ENCODE results near the gene RPS16. TPM values are rescaled to one million over a fixed set of nuclear protein-coding genes. Genes with fewer than 3 reads are reported as not detected.
"Not testable (repeated sequence)": the region's sequence is repeated elsewhere in the genome, so short reads cannot be mapped to it uniquely, and the experiment has no call there.

Gene RPS16
- total RNA-seq = 1,378 TPM

- peak; percentile 98 for DNase-seq (ENCODE audit: low spot score)
These were observed at the start of gene RPS16 for GRCh38 chr19:39435499-39436349. TSS of gene RPS16 (minus strand) at chr19:39435949. CDS start at chr19:39435895, 54 bp downstream.

DNA sequence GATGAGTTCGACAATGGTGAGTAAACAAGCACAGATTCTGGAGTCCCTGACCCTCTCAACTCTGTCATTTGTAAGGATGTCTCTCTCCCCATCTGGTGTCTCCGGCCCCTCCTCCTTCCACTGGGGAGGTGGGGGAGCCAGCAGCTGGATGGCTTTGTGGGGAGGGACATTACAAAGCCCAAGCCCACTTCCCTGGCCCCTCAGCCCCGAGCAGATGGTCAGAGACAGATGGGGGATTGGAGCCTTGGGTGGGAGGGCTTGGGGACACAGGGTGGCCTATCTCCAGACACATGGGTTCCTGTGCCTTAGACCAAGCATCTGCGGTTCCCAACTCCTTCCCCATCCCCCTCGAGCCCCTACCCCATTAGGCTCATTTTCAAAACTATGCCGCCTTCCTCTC, 47.4 kb upstream of the RPS16 start:
- no peak for DNase-seq (ENCODE audit: low spot score)

GRCh38 chr19:39481676-39482075, 45.9 kb upstream of the RPS16 start:
- DNase-seq (ENCODE audit: low spot score) = no peak

DNA sequence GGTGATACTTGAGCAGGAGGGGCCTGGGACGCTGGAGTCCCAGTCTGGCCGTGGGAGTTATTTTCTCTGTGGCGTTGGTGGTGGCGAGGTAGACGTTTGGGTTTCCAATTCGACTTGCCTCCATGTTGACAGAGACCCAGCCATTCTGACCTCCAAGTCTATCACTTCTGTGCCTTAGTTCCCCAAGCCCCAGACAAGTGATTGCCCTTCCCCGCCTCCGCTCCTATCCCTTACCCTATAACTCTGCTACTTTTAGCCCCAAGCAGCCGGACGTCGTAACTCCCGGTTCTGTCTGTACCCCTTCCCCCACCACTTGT, 45.4 kb upstream of the RPS16 start:
- DNase-seq (ENCODE audit: low spot score) = no peak

- peak; percentile 97 for DNase-seq (ENCODE audit: low spot score)
These were observed 44.8 kb upstream of the RPS16 start, which contains the start of gene TIMM50 for GRCh38 chr19:39480337-39481228. TSS of gene TIMM50 (plus strand) at chr19:39480838. CDS start at chr19:39480854, 16 bp downstream.

DNA sequence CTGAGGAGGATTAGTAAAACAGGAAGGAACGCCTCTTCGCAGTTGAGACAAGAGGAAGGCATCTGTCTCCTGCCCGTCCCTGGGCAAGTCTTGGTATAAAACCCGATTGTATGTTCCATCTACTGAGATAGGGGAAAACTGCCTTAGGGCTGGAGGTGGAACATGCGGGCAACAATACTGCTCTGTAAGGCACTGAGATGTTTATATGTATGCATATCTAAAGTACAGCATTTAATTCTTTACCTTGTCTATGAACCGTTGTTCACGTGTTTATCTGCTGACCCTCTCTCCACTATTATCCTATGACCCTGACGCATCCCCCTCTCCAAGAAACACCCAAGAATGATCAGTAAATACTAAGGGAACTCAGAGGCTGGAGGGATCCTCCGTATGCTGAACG, 44.2 kb upstream of the RPS16 start:
- DNase-seq (ENCODE audit: low spot score) = no peak

- not testable (repeated sequence) for DNase-seq (ENCODE audit: low spot score)
These were observed 43.6 kb upstream of the RPS16 start for GRCh38 chr19:39479319-39479801.

GRCh38 chr19:39475748-39476147, 40.0 kb upstream of the RPS16 start:
- DNase-seq (ENCODE audit: low spot score) = no peak

- DNase-seq (ENCODE audit: low spot score) = peak; percentile 20
These were observed 38.4 kb upstream of the RPS16 start for GRCh38 chr19:39474139-39474620.

DNA sequence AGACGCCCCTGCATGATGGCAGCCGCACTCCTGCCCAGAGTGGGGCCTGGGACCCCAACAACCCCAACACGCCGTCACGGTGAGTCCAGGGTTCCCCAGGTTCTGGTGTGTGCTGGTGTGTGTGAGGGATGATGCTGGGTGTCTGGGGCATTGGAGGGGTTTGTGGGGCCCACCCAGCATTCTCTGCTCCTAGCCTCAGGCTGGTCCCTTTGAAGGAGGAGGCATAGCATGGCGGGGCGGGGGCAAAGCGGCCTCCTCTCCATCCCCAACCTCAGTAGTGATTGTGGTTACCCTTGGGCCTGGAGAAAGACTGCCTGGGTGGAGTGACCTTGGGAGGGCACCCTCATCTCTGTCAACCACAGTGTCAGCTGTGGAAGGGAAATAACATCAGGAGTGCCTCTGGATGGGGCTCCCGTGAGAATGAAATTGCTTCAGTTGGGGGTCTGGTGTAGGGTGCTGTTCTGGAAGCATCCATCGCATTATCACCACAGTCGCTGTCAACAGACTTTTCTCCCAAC, 37.8 kb upstream of the RPS16 start:
- DNase-seq (ENCODE audit: low spot score) = no peak

GRCh38 chr19:39472746-39473442, 37.1 kb upstream of the RPS16 start:
- DNase-seq (ENCODE audit: low spot score) = no peak

DNA sequence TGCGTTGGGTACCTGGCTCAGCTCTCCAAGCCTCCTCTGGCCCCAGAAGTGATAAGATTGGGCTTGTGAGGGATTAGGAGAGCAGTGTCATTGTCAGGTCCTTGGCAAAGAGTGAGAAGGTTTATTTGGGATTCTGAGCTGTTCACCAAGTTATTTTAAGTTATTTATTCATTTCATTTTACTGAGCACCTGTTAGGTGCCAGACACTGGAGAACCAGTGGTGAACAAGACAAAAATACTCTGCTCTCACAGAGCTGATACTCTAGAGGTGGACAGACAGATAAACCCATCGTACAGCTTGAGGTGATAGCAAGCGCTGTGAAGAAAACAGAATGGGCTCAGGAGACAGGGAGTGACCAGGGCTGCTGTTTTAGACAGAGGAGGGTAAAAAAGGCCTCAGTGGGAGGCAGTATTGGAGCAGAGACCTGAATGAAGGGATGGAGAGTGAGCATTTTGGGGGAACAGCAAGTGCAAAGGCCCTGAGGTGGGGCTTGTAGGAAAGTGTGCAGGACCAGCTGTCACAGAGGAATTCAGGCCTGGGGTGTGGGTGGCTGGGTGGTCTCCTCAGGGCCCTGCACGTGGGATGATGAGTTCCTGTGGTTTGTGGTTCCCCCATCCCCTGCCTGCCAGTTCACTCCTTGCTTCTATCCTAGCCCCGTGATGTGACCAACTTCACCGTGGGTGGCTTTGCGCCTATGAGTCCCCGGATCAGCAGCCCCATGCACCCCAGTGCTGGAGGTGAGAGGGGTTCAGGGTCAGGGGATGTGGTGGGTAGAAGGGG, 36.2 kb upstream of the RPS16 start:
- DNase-seq (ENCODE audit: low spot score) = no peak

DNA sequence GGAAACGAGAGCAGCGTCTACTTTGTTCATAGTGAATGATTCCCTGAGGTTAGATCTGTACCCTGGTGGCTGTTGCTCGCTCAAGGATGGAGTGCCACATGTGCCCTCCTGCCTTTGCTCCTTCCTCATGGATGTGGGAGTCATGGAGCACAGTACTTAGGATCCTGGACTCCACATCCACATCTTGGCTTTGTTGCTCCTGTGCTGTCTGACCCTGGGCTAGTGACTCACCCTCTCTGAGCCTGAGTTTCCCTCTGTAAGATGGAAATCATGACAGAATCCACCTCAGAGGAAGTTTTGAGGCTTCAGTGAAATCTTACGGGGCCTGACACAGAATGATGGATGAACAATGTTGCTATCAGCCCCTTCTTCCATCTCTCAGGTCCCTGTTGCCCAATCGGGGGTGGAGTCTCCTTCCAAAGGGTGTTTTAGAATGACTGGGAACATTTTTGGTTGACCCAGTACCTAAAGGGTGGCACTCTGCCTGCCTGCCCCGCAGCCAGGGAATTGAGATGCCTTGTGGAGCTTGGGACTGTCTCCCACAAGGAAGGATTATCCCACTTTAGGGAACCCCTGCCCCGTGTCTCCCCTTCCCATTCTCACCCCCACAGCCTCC, 35.1 kb upstream of the RPS16 start:
- DNase-seq (ENCODE audit: low spot score) = no peak

GRCh38 chr19:39469567-39469966, 33.8 kb upstream of the RPS16 start:
- DNase-seq (ENCODE audit: low spot score) = no peak

DNA sequence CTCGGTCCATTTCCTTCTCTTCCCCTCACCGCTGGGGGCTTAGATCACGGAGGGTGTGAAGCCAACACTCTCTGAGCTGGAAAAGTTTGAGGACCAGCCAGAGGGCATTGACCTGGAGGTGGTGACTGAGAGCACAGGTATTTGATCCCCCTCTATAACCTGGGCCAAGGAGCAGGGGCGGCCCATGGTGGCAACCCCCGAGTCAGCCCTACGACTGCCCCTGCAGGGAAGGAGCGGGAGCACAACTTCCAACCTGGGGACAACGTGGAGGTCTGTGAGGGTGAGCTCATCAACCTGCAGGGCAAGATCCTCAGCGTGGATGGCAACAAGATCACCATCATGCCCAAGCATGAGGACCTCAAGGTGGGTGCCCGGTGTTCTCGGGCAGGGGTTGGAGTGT, 33.3 kb upstream of the RPS16 start:
- DNase-seq (ENCODE audit: low spot score) = no peak

DNA sequence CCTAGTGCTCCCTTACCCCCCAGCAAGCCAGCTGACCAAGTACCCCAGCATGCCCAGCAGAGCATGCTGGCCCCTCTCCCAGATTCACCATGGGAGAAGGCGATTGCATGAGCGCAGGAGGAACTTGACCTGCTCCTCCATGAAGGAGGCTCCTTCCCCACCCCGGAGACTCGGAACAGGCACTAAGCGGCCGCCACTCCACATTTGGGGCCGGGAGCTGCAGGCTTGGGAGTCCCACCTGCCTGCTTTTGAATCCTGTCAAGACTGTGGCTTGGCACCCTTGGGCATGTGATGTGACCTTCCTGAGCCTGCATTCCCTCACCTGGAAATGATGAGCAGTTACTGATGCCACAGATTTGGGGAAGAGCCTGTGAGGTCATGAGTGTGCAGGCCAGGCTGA, 32.2 kb upstream of the RPS16 start:
- no peak for DNase-seq (ENCODE audit: low spot score)

DNA sequence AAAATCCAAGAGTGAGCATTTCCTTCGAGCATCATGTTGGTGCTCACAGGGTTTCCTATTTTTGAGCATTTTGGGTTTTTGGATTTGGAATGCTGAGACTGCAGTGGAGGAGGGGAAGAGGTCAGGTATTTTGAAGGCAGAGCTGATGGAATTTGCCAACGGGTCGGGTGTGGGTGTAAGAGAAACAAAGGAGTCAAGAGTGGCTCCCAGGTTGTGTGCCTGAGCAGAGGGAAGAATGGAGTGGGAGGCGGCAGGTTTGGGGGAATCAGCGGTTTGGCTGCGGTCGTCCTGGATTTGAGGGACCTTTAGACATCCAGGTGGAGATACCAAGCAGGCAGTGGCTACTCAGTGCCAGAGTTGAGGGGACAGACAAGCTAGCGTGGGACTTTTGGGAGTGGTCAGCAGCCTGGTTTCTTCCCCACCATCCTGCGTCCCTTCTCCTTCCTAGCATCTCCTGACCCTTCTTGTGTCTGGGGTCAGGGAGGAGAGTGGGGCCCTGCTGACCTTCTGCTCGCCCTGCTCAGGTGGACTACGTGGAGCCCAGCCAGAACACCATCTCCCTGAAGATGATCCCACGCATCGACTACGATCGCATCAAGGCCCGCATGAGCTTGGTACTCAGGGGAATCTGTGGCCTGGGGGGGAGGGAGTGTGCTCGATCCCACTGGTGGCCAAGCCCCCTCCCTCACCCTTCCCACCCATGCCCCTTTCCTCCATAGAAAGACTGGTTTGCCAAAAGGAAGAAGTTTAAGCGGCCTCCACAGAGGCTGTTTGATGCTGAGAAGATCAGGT, 30.4 kb upstream of the RPS16 start:
- DNase-seq (ENCODE audit: low spot score) = no peak

DNA sequence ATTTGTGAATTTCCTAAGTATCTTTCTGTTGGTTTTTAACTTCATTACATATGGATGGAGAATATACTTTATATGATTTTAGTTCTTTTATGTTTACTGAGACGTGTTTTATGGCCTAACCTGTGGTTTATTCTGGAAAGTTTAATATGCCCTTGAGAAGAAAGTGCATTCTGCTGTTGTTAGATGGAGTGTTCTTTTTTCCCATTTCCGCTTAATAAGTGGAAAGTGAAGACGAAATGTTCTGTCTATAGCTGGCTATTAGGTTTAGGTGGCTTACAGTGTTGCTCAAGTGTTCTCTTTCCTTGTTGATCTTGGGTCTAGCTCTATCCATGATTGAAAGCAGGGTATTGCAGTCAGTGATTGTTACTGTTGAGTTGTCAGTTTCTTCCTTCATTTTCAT, 27.7 kb upstream of the RPS16 start:
- no peak for DNase-seq (ENCODE audit: low spot score)

DNA sequence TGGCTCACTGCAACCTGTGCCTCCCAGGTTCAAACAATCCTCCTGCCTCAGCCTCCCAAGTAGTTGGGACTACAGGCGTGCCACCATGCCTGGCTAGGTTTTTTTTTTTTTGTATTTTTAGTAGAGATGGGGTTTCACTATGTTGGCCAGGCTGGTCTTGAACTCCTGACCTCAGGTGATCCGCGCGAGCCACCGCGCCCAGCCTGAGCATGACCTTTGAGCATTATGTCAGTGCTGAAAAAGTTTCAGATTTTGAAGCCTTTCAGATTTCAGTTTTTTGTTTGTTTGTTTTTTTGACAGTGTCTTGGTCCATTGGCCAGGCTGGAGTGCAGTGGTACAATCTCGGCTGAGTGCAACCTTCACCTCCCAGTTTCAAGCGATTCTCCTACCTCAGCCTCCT, 15.5 kb upstream of the RPS16 start:
- not testable (repeated sequence) for DNase-seq (ENCODE audit: low spot score)

Data from mucosa of gallbladder (tissue), 1 donor.